ENCODE data around the gene SOX10.
"Not testable (repeated sequence)": the region's sequence is repeated elsewhere in the genome, so short reads cannot be mapped to it uniquely, and the experiment has no call there.

SOX10 gene

DNA sequence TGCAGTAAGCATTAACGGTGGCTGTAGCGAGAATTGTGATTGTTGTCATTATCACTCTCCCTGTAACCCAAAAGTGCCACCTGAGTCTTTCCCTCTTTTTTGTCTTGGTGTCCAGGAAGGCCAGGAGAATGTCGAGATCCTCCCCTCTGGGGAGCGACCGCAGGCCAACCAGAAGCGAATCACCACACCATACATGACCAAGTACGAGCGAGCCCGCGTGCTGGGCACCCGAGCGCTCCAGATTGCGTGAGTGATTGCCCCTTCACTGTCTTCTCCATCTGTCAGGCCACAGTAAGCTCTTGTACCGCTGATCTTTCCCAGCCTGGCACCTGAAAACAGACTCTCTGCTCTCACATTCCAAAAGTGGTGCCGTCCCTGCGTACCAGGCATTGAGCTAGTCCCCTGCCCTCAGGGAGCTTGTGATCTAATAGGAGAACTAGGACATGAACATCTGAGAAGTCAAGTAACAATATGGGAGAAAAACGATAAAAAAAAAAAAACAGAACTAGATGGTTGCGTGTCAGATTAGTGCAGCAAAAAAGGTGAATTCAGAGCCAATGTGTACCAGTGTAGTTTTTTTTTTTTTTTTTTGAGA lies 25.0 kb downstream of the SOX10 start:
- no peak for DNase-seq

DNA sequence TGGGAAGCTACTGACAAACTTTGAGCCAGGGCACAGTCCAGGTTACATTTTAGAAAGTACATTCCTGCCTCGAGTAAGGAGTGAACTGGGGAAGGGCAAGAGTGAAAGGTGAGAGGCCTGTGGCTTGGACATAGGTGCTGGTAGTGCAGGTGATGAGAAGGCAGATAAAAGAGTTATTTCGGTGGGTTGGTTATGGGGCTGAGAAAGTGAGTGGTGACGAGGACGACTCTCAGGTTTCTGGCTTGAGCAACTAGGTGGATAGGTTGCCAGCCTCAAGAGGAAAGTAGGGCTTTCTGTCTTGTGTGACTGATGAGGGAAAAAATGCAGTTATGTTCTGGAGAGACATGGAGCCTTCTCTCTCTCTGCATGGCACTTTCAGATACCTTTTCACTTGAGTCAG lies 27.1 kb downstream of the SOX10 start:
- DNase-seq = no peak

DNA sequence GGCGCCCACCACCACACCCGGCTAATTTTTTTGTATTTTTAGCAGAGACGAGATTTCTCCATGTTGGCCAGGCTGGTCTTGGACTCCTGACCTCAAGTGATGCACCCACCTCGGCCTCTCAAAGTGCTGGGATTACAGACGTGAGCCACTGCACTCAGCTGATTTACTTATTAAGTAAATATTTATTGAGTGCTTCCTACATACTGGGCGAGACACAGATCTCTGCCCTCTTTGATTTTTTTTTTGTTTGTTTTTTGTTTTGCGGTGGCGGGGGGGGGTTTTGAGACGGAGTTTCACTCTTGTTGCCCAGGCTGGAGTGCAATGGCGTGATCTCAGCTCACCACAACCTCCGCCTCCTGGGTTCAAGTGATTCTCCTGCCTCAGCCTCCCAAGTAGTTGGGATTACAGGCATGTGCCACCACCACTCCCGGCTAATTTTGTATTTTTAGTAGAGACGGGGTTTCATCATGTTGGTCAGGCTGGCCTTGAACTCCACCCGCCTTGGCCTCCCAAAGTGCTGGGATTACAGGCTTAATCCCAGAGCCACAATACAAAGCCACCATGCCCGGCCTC lies 28.4 kb downstream of the SOX10 start:
- not testable (repeated sequence) for DNase-seq

DNA sequence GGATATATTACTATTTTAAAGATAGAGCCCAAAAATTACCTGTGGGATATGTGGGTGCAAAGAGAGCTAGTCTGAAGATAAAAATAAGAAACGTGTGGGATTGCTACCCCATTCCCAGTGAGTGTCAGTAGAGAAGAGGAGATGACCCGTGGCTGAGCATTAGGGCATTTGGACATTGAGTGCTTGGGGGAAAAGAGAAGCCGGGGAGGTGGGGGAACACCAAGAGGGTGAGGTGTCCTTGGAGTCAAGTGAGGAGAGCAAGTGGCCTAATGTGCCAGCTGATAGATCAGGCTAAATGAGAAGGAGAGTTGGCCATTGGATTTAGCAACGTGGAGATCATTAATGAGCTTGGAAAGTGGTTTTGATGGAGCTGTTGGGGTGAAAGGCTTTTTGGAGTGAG lies 29.7 kb downstream of the SOX10 start:
- DNase-seq = peak; percentile 55 to 63 (median 61)

GRCh38 chr22:37953437-37954179 lies 30.7 kb downstream of the SOX10 start, which contains the start of the genes C22orf23 and POLR2F:
C22orf23 (minus strand) TSS chr22:37953601; CDS start chr22:37953149, 452 bp downstream.
POLR2F (plus strand) TSS chr22:37953699; CDS start chr22:37953788, 89 bp downstream.
- peak; percentile 98 to 99 (median 99) for DNase-seq

DNA sequence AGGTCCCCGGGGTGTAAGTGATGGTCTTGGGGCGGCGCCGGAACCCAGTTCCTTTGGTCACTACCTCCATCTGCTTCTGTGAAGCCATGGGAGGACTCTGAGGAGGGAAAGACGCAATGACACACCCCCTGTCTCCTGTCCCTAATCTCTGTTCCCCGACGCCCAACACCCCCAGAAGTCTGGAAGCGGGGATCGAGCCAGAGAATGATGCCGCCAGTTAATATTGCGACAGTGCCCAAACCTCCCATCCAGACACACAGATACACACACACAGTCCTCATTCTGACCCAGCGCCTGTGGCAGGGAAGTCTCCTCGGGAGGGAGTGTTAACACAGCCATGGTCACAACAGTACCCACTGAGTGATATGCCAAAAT lies 31.3 kb downstream of the SOX10 start:
- DNase-seq = no peak

- not testable (repeated sequence) for DNase-seq
These were observed 31.7 kb downstream of the SOX10 start for GRCh38 chr22:37952629-37953028.

DNA sequence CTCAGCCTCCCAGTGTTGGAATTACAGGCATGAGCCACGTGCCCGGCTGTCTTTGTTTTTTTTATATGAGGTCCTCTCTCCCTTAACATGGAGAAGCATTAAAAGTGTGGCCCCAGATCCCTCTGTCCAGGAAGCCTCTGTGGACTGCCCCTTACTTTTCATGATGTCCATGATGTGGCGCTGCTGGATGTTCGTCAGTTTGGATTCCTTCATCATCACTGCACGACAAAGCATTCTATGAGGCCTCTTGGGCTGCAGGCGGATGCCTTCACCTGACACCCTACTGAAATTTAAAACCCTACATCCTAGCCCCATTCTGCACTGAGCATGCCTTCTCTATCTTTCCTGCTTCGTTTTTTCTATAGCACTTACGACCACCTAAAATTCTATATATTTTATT lies 33.0 kb downstream of the SOX10 start:
- DNase-seq = no peak

DNA sequence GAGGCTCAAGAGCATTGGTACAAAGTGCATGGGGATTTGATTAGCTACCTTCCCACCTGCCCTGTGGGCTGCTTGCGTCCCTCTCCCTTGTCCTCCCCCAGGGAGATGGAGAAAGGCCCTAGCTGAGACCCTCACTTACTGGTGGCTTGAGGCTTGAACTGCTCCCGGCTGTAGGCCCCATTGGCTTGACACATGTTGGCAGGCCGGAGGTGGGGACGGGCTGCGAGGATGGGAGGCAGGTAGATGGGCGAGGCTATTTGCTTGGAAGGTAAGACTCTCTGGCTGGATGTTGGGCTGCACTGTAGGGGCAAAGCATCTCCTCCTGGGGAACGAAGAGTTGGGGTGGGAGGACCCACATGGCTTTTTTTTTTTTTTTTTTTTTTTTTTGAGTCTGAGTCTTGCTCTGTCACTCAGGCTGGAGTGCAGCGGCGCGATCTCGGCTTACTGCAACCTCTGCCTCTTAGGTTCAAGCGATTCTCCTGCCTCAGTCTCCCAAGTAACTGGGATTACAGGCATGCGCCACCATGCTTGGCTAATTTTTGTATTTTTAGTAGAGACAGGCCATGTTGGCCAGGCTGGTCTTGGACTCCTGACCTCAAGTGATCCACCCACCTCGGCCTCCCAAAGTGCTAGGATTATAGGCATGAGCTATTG lies 37.1 kb downstream of the SOX10 start:
- not testable (repeated sequence) for DNase-seq

- not testable (repeated sequence) for DNase-seq
These were observed 39.9 kb downstream of the SOX10 start for GRCh38 chr22:37944423-37944822.

DNA sequence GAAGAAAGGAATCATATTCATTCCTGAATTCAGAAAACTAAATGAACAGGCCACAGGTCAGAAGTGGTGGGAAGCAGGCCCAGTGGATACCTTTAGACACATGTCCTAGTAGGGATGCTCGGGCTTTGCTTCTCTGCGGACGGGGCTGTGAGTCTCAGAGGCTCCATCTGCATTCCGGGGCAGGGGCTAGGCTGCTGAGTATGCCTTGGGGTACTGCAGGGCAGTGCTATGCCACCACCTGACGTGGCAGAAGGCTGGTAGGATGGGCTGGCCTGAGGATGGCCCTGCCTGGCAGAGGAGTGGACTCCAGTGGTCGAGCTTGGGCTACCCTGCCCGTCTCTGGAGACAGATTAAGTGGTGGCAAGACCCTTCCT lies 40.5 kb downstream of the SOX10 start:
- DNase-seq = no peak

DNA sequence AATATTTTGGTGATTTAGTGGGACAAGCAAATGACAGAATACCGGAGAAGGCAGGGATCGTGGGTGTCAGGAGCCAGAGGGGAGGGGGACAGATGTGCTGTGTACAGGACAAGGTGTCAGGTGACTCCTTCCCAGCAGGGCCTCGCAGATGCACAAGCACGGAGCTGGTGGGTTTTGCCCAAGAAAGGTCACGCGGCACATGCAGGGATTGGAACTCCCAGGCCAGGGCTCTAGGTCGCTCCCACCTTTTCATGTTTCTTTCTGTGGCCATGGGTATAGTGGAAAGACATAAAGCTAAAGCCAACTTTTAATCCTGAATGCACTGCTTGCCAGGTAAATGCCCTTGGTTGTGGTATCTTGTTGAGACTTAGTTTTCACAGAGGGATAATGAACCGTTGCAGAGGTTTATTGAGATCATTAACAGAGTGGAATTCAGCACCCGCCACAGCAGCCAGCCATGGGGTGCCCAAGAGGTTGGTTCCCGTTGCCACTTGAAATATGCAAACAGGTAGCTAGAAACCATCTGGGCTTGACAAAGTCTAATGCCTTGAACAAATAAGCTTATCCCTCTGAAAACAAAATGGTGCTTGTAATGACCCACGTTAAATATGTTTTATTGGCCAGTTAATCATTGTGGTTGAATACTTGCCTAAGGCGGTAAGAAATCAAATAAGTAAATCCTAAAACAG lies 41.1 kb downstream of the SOX10 start:
- no peak for DNase-seq

- DNase-seq = no peak
These were observed 42.2 kb downstream of the SOX10 start for GRCh38 chr22:37942133-37942532.

- DNase-seq = peak; percentile 24 to 42 (median 27)
These were observed 43.5 kb downstream of the SOX10 start for GRCh38 chr22:37940698-37941376.

- DNase-seq = peak; percentile 98
These were observed 50.5 kb downstream of the SOX10 start for GRCh38 chr22:37933711-37934376.

GRCh38 chr22:37932821-37933578 lies 51.4 kb downstream of the SOX10 start:
- no peak for DNase-seq

- DNase-seq = no peak
These were observed 52.0 kb downstream of the SOX10 start for GRCh38 chr22:37932401-37932800.

DNA sequence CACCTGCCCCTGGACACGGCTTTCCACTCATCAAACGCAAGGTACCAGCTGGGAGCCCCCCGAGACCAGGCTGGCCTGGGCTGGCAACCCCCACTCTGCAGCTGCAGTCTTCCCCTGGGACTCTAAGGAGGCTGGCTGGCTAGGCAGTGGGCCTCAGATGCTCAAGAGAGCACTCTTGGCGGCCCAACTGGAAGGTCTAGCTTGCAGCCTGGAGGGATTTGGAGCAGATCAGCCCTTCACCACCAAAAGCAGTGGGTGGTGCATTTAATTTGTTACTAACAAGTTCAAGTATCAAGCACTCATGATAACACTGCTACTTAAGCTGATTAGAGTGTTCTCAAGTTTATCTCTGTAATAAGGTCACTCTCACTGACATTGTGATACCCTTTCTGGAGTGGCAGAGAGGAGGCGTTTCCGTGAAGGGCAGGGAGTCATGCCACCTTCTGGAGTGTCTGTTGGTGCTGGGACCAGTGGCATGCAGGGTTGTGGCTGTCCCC lies 52.4 kb downstream of the SOX10 start:
- DNase-seq = no peak

- DNase-seq = no peak
These were observed 53.4 kb downstream of the SOX10 start for GRCh38 chr22:37930952-37931440.

GRCh38 chr22:37930270-37930951 lies 53.9 kb downstream of the SOX10 start:
- peak; percentile 39 to 47 (median 42) for DNase-seq
